H1 (cell line): ENCODE results near the gene ANXA4. TPM values are rescaled to one million over a fixed set of nuclear protein-coding genes. Genes with fewer than 3 reads are reported as not detected.

Experiments
- CTCF ChIA-PET: fragments of 300-600 bp; sonication (Branson Sonifier 250); formaldehyde crosslinking; loops from one replicate; lab custom pipeline; 2021; ENCODE audit not compliant: partially characterized antibody; lab: Charles Lee
- POLR2A ChIA-PET: fragments of 300-600 bp; sonication (Branson Sonifier 250); formaldehyde crosslinking; loops from one replicate; lab custom pipeline; 2021; ENCODE audit warnings: inconsistent platforms; ENCODE audit not compliant: partially characterized antibody; lab: Charles Lee
- DNase-seq, 2 experiments: peaks; one replicate each; pipeline versions ENCODE4 v3.0.0 to v3.0.0-alpha.2; 2010 to 2022; ENCODE audit warnings: low spot score in 2 of 2, low read depth in 1 of 2, mixed read lengths in 1 of 2
- FAIRE-seq: peaks from 2 replicates; lab custom pipeline; 2011; peaks lifted over from hg19 to GRCh38; lab: Jason Lieb, UNC
- H2AFZ ChIP-seq: 2 replicates; pipeline ENCODE4 v1.8.1; 2012; ENCODE audit warnings: low read length, inconsistent platforms
- H2AK5ac ChIP-seq: 2 replicates; pipeline ENCODE4 v1.6.1; 2013; ENCODE audit warnings: low read depth, low read length
- H2BK120ac ChIP-seq: replicated peaks from 2 replicates; pipeline ENCODE3; 2013; ENCODE audit warnings: low read depth, low read length, inconsistent platforms
- H2BK12ac ChIP-seq: 2 replicates; pipeline ENCODE4 v1.6.1; 2013; ENCODE audit warnings: low read depth, low read length
- H2BK15ac ChIP-seq: 2 replicates; pipeline ENCODE4 v1.6.1; 2013; ENCODE audit warnings: low read length
- H2BK20ac ChIP-seq: 2 replicates; pipeline ENCODE4 v1.6.1; 2013; ENCODE audit warnings: low read length
- H2BK5ac ChIP-seq: 2 replicates; pipeline ENCODE4 v1.6.1; 2013; ENCODE audit warnings: low read depth, low read length
- H3K14ac ChIP-seq: 2 replicates; pipeline ENCODE4 v1.6.1; 2013; ENCODE audit warnings: inconsistent platforms; ENCODE audit not compliant: insufficient read length
- H3K18ac ChIP-seq: 2 replicates; pipeline ENCODE4 v1.6.1; 2013; ENCODE audit warnings: low read length; ENCODE audit errors: extremely low read depth
- H3K23ac ChIP-seq: 2 replicates; pipeline ENCODE4 v1.6.1; 2013; ENCODE audit warnings: inconsistent platforms; ENCODE audit not compliant: insufficient read length
- H3K23me2 ChIP-seq: 2 replicates; pipeline ENCODE4 v1.6.1; 2013; ENCODE audit warnings: low read depth, low read length
- H3K27ac ChIP-seq: 2 replicates; pipeline ENCODE4 v1.6.1; 2011; ENCODE audit warnings: low read depth, low read length, inconsistent platforms
- H3K27me3 ChIP-seq, 4 experiments: replicated peaks in 1 of 4; 1 replicate in 1 of 4; 2 replicates in 3 of 4; pipeline versions ENCODE4 v1.6.1 to v1.8.1; 2011 to 2013; ENCODE audit warnings: low read length in 3 of 4, mild to moderate bottlenecking in 3 of 4, inconsistent platforms in 2 of 4, mixed read lengths in 2 of 4, moderate library complexity in 1 of 4; ENCODE audit not compliant: control insufficient read depth in 3 of 4, insufficient read depth in 3 of 4; ENCODE audit errors: extremely low read depth in 1 of 4
- H3K36me3 ChIP-seq, 4 experiments: 2 replicates each; pipeline versions ENCODE4 v1.6.1 to v1.8.1; 2011 to 2013; ENCODE audit warnings: mild to moderate bottlenecking in 4 of 4, low read length in 3 of 4, moderate library complexity in 2 of 4, control low read depth in 1 of 4, inconsistent platforms in 1 of 4; ENCODE audit not compliant: insufficient read depth in 4 of 4, control insufficient read depth in 2 of 4
- H3K4ac ChIP-seq: replicated peaks from 2 replicates; pipeline ENCODE3; 2013; ENCODE audit warnings: low read length, low read depth, mixed read lengths, inconsistent platforms; ENCODE audit not compliant: insufficient read length
- H3K4me1 ChIP-seq, 4 experiments: replicated peaks in 1 of 4; 1 replicate in 1 of 4; 2 replicates in 3 of 4; pipeline versions ENCODE4 v1.6.1 to v1.8.1; 2011 to 2013; ENCODE audit warnings: low read length in 3 of 4, inconsistent platforms in 2 of 4, mixed read lengths in 1 of 4; ENCODE audit not compliant: insufficient read depth in 4 of 4, control insufficient read depth in 3 of 4
- H3K4me2 ChIP-seq, 2 experiments: 2 replicates each; pipeline versions ENCODE4 v1.6.1 to v1.8.1; 2011 to 2013; ENCODE audit warnings: low read depth in 2 of 2, low read length in 2 of 2, control low read depth in 1 of 2, inconsistent platforms in 1 of 2, mild to moderate bottlenecking in 1 of 2; ENCODE audit not compliant: insufficient read depth in 1 of 2
- H3K4me3 ChIP-seq, 4 experiments: fragments of 200-600, 300-600 bp in 1 of 4; sonication (generic), shearing (Covaris generic), sonication (Bioruptor Twin) in 1 of 4; 2 replicates each; pipeline versions ENCODE4 v1.5.1 to v1.8.1; 2011 to 2016; ENCODE audit warnings: low read length in 4 of 4, low read depth in 3 of 4, control low read depth in 2 of 4, inconsistent platforms in 2 of 4, mild to moderate bottlenecking in 2 of 4, mixed read lengths in 1 of 4, moderate library complexity in 1 of 4; ENCODE audit not compliant: insufficient read depth in 2 of 4; ENCODE audit errors: extremely low read depth in 1 of 4
- H3K56ac ChIP-seq: replicated peaks from 2 replicates; pipeline ENCODE3; 2013; ENCODE audit warnings: low read depth, mild to moderate bottlenecking, mixed read lengths, low read length, inconsistent platforms; ENCODE audit not compliant: insufficient read length
- H3K79me1 ChIP-seq: 2 replicates; pipeline ENCODE4 v1.6.1; 2013; ENCODE audit warnings: low read depth, low read length, control low read depth
- H3K79me2 ChIP-seq, 2 experiments: 2 replicates each; pipeline versions ENCODE4 v1.6.1 to v1.8.1; 2012 to 2013; ENCODE audit warnings: low read length in 2 of 2, mild to moderate bottlenecking in 2 of 2, inconsistent platforms in 1 of 2; ENCODE audit not compliant: insufficient read depth in 2 of 2, control insufficient read depth in 1 of 2
- H3K9ac ChIP-seq, 4 experiments: replicated peaks in 1 of 4; 1 replicate in 1 of 4; 2 replicates in 3 of 4; pipeline versions ENCODE4 v1.6.1 to v1.8.1; 2011 to 2013; ENCODE audit warnings: low read depth in 3 of 4, low read length in 3 of 4, control low read depth in 2 of 4, mild to moderate bottlenecking in 2 of 4, moderate library complexity in 2 of 4, inconsistent platforms in 1 of 4; ENCODE audit errors: extremely low read depth in 1 of 4
- H3K9me3 ChIP-seq, 2 experiments: 2 replicates each; pipeline versions ENCODE4 v1.6.1 to v1.8.1; 2012 to 2013; ENCODE audit warnings: mild to moderate bottlenecking in 2 of 2, moderate library complexity in 2 of 2, control low read depth in 1 of 2, inconsistent platforms in 1 of 2, low read depth in 1 of 2, low read length in 1 of 2, mixed read lengths in 1 of 2; ENCODE audit not compliant: insufficient read depth in 2 of 2
- H4K20me1 ChIP-seq, 2 experiments: replicated peaks in 1 of 2; 2 replicates each; pipeline versions ENCODE3 to v1.8.1; 2011 to 2013; ENCODE audit warnings: inconsistent platforms in 2 of 2, low read length in 2 of 2, mild to moderate bottlenecking in 1 of 2; ENCODE audit not compliant: insufficient read depth in 2 of 2, control insufficient read depth in 1 of 2
- H4K5ac ChIP-seq: 2 replicates; pipeline ENCODE4 v1.6.1; 2013; ENCODE audit warnings: low read length, low read depth, mixed read lengths, inconsistent platforms; ENCODE audit not compliant: insufficient read length
- H4K8ac ChIP-seq: 2 replicates; pipeline ENCODE4 v1.8.0; 2013; ENCODE audit warnings: mild to moderate bottlenecking, moderate library complexity, low read length, inconsistent platforms; ENCODE audit not compliant: insufficient read depth; ENCODE audit errors: extremely low read depth
- H4K91ac ChIP-seq: replicated peaks from 2 replicates; pipeline ENCODE3; 2013; ENCODE audit warnings: low read length, mixed read lengths, inconsistent platforms; ENCODE audit not compliant: insufficient read length
- YY1 ChIP-seq: IDR thresholded peaks from 2 replicates; pipeline ENCODE4 v1.6.1; 2011; ENCODE audit warnings: low read depth, mild to moderate bottlenecking, low read length
- WGBS, 2 experiments: shearing (Covaris generic) in 1 of 2; methylation state at CpG; one replicate each; pipeline versions ENCODE4 v1.1.6 to v1.1.7; 2013 to 2015; ENCODE audit warnings: low lambda C conversion rate in 2 of 2, mixed read lengths in 2 of 2, inconsistent platforms in 1 of 2, low coverage in 1 of 2, missing lambda C conversion rate in 1 of 2; ENCODE audit not compliant: insufficient replicate concordance in 2 of 2, insufficient coverage in 1 of 2, insufficient read length in 1 of 2; ENCODE audit errors: extremely low coverage in 1 of 2, missing lambda C conversion rate in 1 of 2; 5-methylcytosine and 5-hydroxymethylcytosine counted together
- polyA plus RNA-seq, 7 experiments: library from polyadenylated mRNA; depleted of rRNA in 3 of 7; stranded (reverse) in 5 of 7; unstranded in 2 of 7; fragments of >200 nt in 5 of 7; fragments of 200-250 nt in 2 of 7; gene quantifications; 1 replicate in 5 of 7; 2 replicates in 1 of 7; 4 replicates in 1 of 7; pipeline versions ENCODE4 v1.2.1 to v1.2.3, GENCODE V29; 2011 to 2013; ENCODE audit warnings: missing spikeins in 2 of 7, mixed read lengths in 2 of 7
- total RNA-seq: library from RNA; stranded (reverse); fragmentation: NEBNext Ultra II Directional; extraction: Animal tissue kit (Norgen Biotek cat#: 25700); gene quantifications from 2 replicates; pipeline ENCODE4 v1.2.1, GENCODE V29; 2021

ANXA4 gene
- total and polyA plus RNA-seq, 2 of the 8 experiments (the other 6 are each of a cell fraction or from before 2014, with no cell fraction given) = 9.4 to 17.6 TPM

DNA sequence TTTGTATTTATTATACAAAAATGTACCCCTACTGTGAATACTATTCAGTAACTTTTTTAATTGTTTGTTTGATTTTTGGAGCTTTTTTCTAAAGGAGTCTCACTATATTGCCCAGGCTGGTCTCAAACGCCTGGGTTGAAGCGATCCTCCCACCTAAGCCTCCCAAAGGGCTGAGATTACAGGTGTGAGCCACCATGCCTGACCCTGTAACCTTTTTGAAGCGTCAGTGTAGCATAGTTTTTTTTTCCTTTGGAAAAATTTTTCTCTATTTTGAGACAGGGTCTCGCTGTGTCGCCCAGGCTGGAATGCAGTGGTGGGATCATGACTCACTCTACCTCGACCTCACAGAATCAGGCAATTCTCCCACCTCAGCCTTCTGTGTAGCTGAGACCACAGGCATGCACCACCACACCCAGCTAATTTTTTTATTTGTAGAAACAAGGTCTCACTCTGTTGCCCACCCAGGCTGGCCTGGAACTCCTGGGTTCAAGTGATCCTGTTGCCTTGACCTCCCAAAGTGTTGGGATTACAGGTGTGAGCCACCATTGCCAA lies 89.5 kb downstream of the ANXA4 start:
- no peak overlapping the region for H4K8ac ChIP-seq
- no peak overlapping the region for H3K56ac ChIP-seq
- peaks cover 0 to 5% (median 4%) of the 10 kb centered on the region in 4 experiments; a peak in 3 of 7 replicates for H3K4me1 ChIP-seq
- 93% methylated on average over 6 of the region's 6 CpGs; no CpG with 5 or more reads in 1 of the 2 experiments for WGBS, 2 experiments
- H2BK15ac ChIP-seq = no peak overlapping the region
- H3K4me3 ChIP-seq = peak overlapping the region in 1 of 4 experiments; percentile 70; a peak in 3 of 8 replicates
- no peak overlapping the region for H3K14ac ChIP-seq
- H4K20me1 ChIP-seq = peaks cover 0 to 2% of the 10 kb centered on the region in 2 experiments
- H3K79me1 ChIP-seq = peaks cover 7% of the 10 kb centered on the region
- peaks cover 5% of the 10 kb centered on the region for H3K23me2 ChIP-seq
- no peak overlapping the region for H2BK120ac ChIP-seq
- H3K27ac ChIP-seq = no peak overlapping the region
- H3K36me3 ChIP-seq = peaks cover 0 to 3% (median 0%) of the 10 kb centered on the region in 4 experiments; a peak in 1 of 8 replicates
- no peak overlapping the region for H2AFZ ChIP-seq
- H3K18ac ChIP-seq = no peak overlapping the region
- no peak overlapping the region for H2AK5ac ChIP-seq
- no peak for TF ChIP-seq YY1
- TF ChIP-seq, all 59 proteins: peak for 0
- Histone ChIP-seq H2BK20ac (no peak overlapping the region), H4K5ac (no peak overlapping the region), H2BK12ac (no peak overlapping the region), H4K91ac (no peak overlapping the region), H3K9ac (no peak overlapping the region), H2BK5ac (no peak overlapping the region), H3K23ac (no peak overlapping the region), H3K4ac (no peak overlapping the region), H3K27me3 (no peaks in the 10 kb centered on the region), H3K79me2 (peaks cover 3 to 67% of the 10 kb centered on the region in 2 experiments; a peak in 3 of 4 replicates), H3K4me2 (peak overlapping the region in 1 of 2 experiments; percentile 89; a peak in 1 of 4 replicates), H3K9me3 (no peaks in the 10 kb centered on the region)
- DNase-seq (no peak), FAIRE-seq (no peak)
- ChIA-PET POLR2A (interaction anchor here (0.7 kb wide), 1 partner anchor 106 kb away, joined by 3 read pairs; no protein-coding TSS in a partner anchor), CTCF (interaction anchor here (0.7 to 1.5 kb wide), 3 partner anchors 14 to 107 kb away, joined by 3 to 6 read pairs (median 3); no protein-coding TSS in a partner anchor)
